HEK293T (cell line): ENCODE measurements around the gene CHST15.

Source experiments
- CTCF ChIA-PET: fragments of 350-600 bp; formaldehyde crosslinking; extraction: SDS; loops from one replicate; lab custom pipeline; 2021; ENCODE audit warnings: antibody characterized with exemption, inconsistent platforms; lab: Yijun Ruan, JAX
- POLR2A ChIA-PET: fragments of 350-600 bp; formaldehyde crosslinking; extraction: SDS; loops from one replicate; lab custom pipeline; 2020; ENCODE audit warnings: antibody characterized with exemption, inconsistent platforms; lab: Yijun Ruan, JAX
- DNase-seq: peaks from one replicate; pipeline ENCODE4 v3.0.0; 2012; ENCODE audit warnings: mixed read lengths; ENCODE audit errors: extremely low spot score
- ARNT ChIP-seq: fragments of 450-650 bp; IDR thresholded peaks from 2 replicates; pipeline ENCODE4 v1.6.1; 2017; ENCODE audit warnings: mild to moderate bottlenecking
- BHLHE40 ChIP-seq: fragments of 450-650 bp; IDR thresholded peaks from 2 replicates; pipeline ENCODE4 v1.6.1; 2016; ENCODE audit warnings: mild to moderate bottlenecking, moderate library complexity, borderline replicate concordance
- CTBP1 ChIP-seq: fragments of 450-650 bp; IDR thresholded peaks from 2 replicates; pipeline ENCODE4 v1.6.1; 2016; ENCODE audit warnings: borderline replicate concordance
- ELF4 ChIP-seq: fragments of 450-650 bp; IDR thresholded peaks from 2 replicates; pipeline ENCODE4 v1.6.1; 2017; ENCODE audit warnings: antibody characterized with exemption
- FOXA1 ChIP-seq: fragments of 450-650 bp; IDR thresholded peaks from 2 replicates; pipeline ENCODE4 v1.6.1; 2016; ENCODE audit warnings: mild to moderate bottlenecking
- FOXK2 ChIP-seq: fragments of 450-650 bp; IDR thresholded peaks from 2 replicates; pipeline ENCODE4 v1.6.1; 2016; ENCODE audit warnings: mild to moderate bottlenecking
- FOXM1 ChIP-seq: fragments of 450-650 bp; IDR thresholded peaks from 2 replicates; pipeline ENCODE4 v1.6.1; 2017; ENCODE audit warnings: mild to moderate bottlenecking, borderline replicate concordance
- HDGF ChIP-seq: fragments of 450-650 bp; IDR thresholded peaks from 2 replicates; pipeline ENCODE4 v1.6.1; 2017; ENCODE audit warnings: antibody characterized with exemption, borderline replicate concordance
- L3MBTL2 ChIP-seq: fragments of 450-650 bp; conservative IDR thresholded peaks from 2 replicates; pipeline ENCODE4 v1.6.1; 2016; ENCODE audit warnings: mild to moderate bottlenecking
- LEF1 ChIP-seq: fragments of 450-650 bp; IDR thresholded peaks from 2 replicates; pipeline ENCODE4 v1.6.1; 2017; ENCODE audit warnings: mild to moderate bottlenecking, borderline replicate concordance
- NFRKB ChIP-seq: fragments of 450-650 bp; IDR thresholded peaks from 2 replicates; pipeline ENCODE4 v1.6.1; 2016; ENCODE audit warnings: mild to moderate bottlenecking, moderate library complexity
- SP1 ChIP-seq: fragments of 450-650 bp; IDR thresholded peaks from 2 replicates; pipeline ENCODE4 v1.6.1; 2017
- SUZ12 ChIP-seq: fragments of 450-650 bp; IDR thresholded peaks from 2 replicates; pipeline ENCODE4 v1.6.1; 2016; ENCODE audit warnings: mild to moderate bottlenecking
- TARDBP ChIP-seq: fragments of 450-650 bp; IDR thresholded peaks from 2 replicates; pipeline ENCODE4 v1.6.1; 2016
- ZNF384 ChIP-seq: fragments of 450-650 bp; IDR thresholded peaks from 2 replicates; pipeline ENCODE4 v1.6.1; 2016
- TF ChIP-seq, protein P1 (sequence below): fragments of 450-650 bp; IDR thresholded peaks from 2 replicates; pipeline ENCODE4 v1.6.1; 2016

Gene CHST15

DNA sequence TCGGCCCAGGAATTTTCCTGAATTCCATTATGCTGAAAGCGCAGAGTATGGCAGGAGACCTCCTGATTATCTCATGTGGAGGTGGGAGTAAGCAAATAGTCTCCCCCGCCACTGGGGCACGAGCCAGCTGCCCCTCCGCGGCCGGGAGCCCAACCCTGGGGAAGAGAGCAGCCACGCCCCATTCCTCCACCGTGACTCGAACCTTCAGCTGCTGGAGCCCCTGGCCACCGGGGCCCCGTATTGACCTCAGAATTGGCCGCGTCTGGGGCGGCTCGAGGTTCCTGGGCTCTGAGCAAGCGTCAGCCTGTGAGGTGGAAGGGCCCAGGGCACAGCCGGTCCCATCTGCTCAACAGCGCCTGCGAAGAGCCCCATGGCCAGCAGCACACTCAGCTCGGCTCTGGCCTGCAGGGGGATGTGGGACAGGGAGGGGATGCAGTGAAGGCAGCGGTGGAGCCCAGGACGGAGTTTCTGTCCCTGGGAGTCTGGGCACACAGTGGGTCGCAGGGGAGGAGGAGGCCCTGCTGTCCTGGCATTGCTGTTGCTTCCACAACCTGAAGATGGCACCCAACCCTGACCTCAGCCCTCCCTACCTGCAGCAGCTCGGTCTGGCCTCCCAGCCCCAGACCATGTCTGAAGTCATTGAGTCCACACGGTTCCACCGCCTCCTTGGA lies 97.8 kb downstream of the CHST15 start:
- peak; percentile 61 for DNase-seq
- TF ChIP-seq SUZ12, result no peak
- no peak for TF ChIP-seq FOXK2
- TF ChIP-seq, protein P1, sequence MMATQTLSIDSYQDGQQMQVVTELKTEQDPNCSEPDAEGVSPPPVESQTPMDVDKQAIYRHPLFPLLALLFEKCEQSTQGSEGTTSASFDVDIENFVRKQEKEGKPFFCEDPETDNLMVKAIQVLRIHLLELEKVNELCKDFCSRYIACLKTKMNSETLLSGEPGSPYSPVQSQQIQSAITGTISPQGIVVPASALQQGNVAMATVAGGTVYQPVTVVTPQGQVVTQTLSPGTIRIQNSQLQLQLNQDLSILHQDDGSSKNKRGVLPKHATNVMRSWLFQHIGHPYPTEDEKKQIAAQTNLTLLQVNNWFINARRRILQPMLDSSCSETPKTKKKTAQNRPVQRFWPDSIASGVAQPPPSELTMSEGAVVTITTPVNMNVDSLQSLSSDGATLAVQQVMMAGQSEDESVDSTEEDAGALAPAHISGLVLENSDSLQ, result no peak
- no peak for TF ChIP-seq FOXA1
- TF ChIP-seq LEF1, result no peak
- no peak for TF ChIP-seq ZNF384
- no peak for TF ChIP-seq TARDBP
- no peak for TF ChIP-seq ARNT
- TF ChIP-seq SP1, result no peak
- no peak for TF ChIP-seq BHLHE40
- TF ChIP-seq HDGF, result no peak
- no peak for TF ChIP-seq NFRKB
- no peak for TF ChIP-seq FOXM1
- TF ChIP-seq L3MBTL2, result no peak
- TF ChIP-seq ELF4, result no peak
- no peak for TF ChIP-seq CTBP1
- POLR2A ChIA-PET, result interaction anchor here (1.2 to 1.3 kb wide), 3 partner anchors 98 to 401 kb away, joined by 3 to 5 read pairs (median 4); partner anchors contain the start of gene CHST15
- CTCF ChIA-PET, result interaction anchor here (0.7 to 3.4 kb wide), 9 partner anchors 15 to 408 kb away, joined by 3 to 59 read pairs (median 4); no protein-coding TSS in a partner anchor

DNA sequence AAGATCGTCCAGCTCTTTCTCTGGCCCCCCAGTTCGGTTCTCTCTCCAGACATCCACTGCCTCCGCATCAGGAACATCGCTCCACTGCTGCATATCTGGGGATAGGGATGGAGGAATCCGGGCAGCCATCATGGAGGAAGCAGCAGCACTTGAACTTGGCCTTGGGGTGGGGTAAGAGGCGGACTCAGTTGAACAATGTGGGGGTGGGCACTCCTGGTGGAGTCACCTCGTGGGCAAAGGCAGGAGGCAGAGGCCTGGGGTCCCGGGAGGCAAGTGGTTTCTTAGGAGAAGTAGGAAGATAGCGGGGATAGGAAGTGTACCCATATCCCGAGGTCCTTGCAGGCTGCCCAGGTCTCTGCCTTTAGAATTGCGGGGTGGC lies 98.3 kb downstream of the CHST15 start:
- DNase-seq, result no peak
- CTCF ChIA-PET, result interaction anchor here (0.6 to 3.4 kb wide), 29 partner anchors 7 to 626 kb away, joined by 3 to 59 read pairs (median 3); no protein-coding TSS in a partner anchor
- TF ChIP-seq FOXK2, result no peak
- TF ChIP-seq HDGF, result no peak
- no peak for TF ChIP-seq ELF4
- TF ChIP-seq CTBP1, result no peak
- no peak for TF ChIP-seq ARNT
- no peak for TF ChIP-seq SP1
- no peak for TF ChIP-seq ZNF384
- no peak for TF ChIP-seq SUZ12
- TF ChIP-seq LEF1, result no peak
- TF ChIP-seq, protein P1, result no peak
- TF ChIP-seq NFRKB, result no peak
- TF ChIP-seq BHLHE40, result no peak
- no peak for TF ChIP-seq TARDBP
- no peak for TF ChIP-seq L3MBTL2
- TF ChIP-seq FOXA1, result no peak
- no peak for TF ChIP-seq FOXM1
- POLR2A ChIA-PET, result interaction anchor here (0.8 to 1.3 kb wide), 4 partner anchors 99 to 424 kb away, joined by 4 to 5 read pairs (median 4); partner anchors contain the start of genes CHST15 and OAT

DNA sequence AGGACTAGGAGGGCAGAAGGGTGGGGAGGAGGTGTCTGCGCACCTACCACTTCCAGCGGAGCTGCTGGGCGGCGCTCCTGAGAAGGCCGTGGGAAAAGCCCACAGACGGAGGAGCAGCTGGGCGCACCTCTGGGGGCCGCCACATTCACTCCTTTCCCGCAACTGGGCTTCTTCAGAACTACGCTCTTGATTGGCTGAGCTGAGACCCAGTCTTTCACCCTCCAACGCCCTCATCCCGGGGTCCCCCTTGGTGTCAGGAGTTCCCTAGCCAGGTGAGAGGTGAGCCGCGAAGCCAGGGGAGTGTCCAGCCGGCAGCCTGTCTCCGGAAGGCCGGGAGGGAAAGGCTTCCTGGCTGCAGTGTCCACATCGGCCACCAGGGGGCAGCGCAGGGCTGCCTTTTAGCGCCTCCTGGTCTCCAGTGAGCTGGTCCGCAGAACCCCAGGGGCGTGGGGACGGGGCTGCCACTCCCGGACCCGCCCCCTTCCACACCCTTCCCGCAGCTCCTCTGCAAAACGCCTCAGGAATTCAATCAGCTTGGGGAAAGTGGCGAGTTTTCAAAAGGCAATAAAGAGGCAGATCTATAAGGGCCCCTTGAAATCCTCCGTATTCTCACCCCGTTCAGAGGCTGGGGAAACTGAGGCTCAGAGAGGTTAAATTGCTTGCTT lies 98.8 kb downstream of the CHST15 start:
- POLR2A ChIA-PET, result interaction anchor here (0.8 to 1.3 kb wide), 3 partner anchors 264 to 424 kb away, joined by 4 read pairs; partner anchors contain the start of gene OAT
- CTCF ChIA-PET, result interaction anchor here (0.6 to 3.4 kb wide), 31 partner anchors 8 to 627 kb away, joined by 3 to 59 read pairs (median 3); no protein-coding TSS in a partner anchor
- peak; percentile 97 for DNase-seq
- no peak for TF ChIP-seq TARDBP
- TF ChIP-seq, protein P1, result peak; percentile 66

DNA sequence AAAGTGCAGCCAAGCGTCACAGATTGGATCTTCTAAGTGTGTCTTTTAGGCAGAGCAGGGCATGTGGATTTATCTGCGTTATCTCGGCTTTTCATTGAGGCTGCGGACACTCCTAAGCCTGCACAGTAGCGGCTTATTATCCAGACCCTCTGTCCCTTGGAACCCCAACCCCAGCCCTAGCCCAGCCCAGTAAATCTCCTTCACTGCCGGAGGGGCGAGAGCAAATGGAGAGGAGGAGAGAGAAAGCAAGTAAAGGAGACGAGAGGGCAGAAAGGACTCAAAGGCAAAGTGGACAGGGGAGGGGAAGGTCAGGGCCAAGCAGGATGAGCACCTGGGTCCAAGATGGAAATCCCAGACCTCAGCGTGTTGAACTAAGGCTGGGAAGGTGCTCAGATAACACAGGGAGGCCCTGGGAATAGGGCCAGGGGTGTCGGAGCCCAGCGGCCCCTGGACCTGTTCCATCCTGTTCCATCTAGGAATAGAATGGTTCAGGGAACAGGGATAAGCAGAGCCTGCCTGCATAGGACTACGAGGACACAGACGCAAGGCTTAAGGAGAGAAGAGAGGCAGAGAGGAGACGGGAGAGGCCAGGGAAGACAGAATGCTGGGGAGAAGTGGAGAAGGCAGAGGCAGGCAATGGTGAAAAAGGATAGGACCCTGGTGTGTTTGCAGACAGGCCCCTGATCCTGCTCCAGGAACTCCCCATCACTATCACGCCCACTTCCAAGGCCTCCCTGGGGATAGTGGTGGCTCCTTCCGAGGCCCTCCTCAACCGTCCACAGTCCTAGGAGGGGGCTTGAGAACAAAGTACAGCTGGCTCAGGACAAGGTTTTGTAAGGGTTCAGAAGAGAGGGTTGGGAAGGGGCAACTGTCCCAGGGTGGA lies 99.6 kb downstream of the CHST15 start:
- ChIA-PET CTCF (interaction anchor here (0.6 to 3.4 kb wide), 19 partner anchors 9 to 410 kb away, joined by 3 to 59 read pairs (median 4); no protein-coding TSS in a partner anchor), POLR2A (interaction anchor here (1.3 kb wide), 1 partner anchor 395 kb away, joined by 4 read pairs; no protein-coding TSS in a partner anchor)
- no peak for DNase-seq
- no peak for TF ChIP-seq LEF1
- TF ChIP-seq SP1, result no peak
- TF ChIP-seq ZNF384, result no peak

DNA sequence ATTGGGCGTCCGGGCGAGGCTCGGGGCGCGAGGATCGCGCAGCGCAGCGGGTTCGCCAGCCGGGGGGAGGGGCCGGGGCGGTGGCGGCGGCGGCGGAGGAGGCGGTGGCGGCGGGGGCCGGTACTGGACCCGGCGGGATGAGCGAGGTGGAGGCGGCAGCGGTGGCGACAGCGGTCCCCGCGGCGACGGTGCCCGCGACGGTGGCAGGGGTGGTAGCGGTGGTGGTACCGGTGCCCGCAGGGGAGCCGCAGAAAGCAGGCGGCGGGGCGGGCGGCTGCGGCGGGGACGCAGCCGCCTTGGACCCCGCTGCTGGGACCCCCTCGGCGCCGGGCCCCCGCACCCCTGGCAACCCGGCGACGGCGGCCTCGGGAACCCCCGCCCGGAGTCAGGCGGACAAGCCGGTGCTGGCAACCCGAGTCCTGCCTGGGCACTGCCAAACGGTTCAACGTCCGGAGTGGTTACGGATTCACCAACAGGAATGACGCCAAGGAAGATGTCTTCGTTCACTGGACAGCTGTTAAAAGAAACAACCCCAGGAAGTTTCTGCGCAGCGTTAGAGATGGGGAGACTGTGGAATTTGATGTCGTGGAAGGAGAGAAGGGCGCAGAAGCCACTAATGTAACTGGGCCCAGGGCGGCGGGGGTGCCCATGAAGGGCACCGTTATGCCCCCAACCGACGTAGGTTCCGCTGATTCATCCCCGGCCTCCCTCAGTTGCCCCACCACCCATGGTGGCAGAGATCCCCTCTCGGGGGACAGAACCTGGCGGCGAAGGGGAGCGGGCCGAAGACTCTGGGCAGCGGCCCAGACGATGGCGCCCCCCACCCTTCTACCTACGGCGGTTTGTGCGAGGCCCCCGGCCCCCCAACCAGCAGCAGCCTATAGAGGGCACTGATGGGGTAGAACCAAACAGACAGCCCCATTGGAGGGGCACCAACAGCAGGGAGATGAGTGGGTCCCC lies 101.5 kb downstream of the CHST15 start:
- DNase-seq, result no peak
- CTCF ChIA-PET, result interaction anchor here (0.5 kb wide), 1 partner anchor 743 kb away, joined by 5 read pairs; no protein-coding TSS in a partner anchor
- no peak for TF ChIP-seq NFRKB
- TF ChIP-seq ELF4, result no peak
- TF ChIP-seq ZNF384, result no peak
- no peak for TF ChIP-seq FOXK2
- TF ChIP-seq BHLHE40, result no peak
- TF ChIP-seq, protein P1, result no peak
- TF ChIP-seq ARNT, result no peak
- TF ChIP-seq HDGF, result no peak
- TF ChIP-seq CTBP1, result no peak
- no peak for TF ChIP-seq LEF1
- TF ChIP-seq SUZ12, result no peak
- TF ChIP-seq L3MBTL2, result no peak
- POLR2A ChIA-PET, result no interaction called here
